Esophagus muscularis mucosa (tissue), 3 donors: Measurements from ENCODE around the gene MITF.

Experiments used
- CTCF ChIP-seq, 3 experiments: fragments of 200-600 bp in 2 of 3; fragments of 450-650 bp in 1 of 3; sonication (generic) in 2 of 3; IDR thresholded peaks; one replicate each; pipeline ENCODE4 v1.5.1; 2017 to 2019; ENCODE audit warnings: antibody characterized with exemption in 3 of 3, mild to moderate bottlenecking in 2 of 3, moderate library complexity in 1 of 3
- EP300 ChIP-seq: sonication (generic); formaldehyde crosslinking; IDR thresholded peaks from one replicate; pipeline ENCODE4 v1.6.1; 2017; ENCODE audit warnings: antibody characterized with exemption

- TF ChIP-seq CTCF (IDR thresholded peaks at IDR 0.05) (no peak), EP300 (no peak)
Observed at GRCh38 chr3:69695443-69695842, 43.8 kb upstream of the MITF start.
